SK-N-SH treated with all-trans-retinoic acid at 6 μM for 48 hours (cell line): ENCODE measurements around the gene ME2.
A peak's percentile ranks its signal among the peaks of the same experiment; 100 is the strongest.
"Not testable (repeated sequence)": the region's sequence is repeated elsewhere in the genome, so short reads cannot be mapped to it uniquely, and the experiment has no call there.

Experiments
- ATAC-seq: fragments of 200-7000 bp; cut with Tn5 transposase; 3 replicates; pipeline ENCODE4 v1.9.1; 2020; ENCODE audit warnings: mild to moderate bottlenecking, moderate library complexity
- ARNTL ChIP-seq: fragments of 450-650 bp; formaldehyde crosslinking; IDR thresholded peaks from 2 replicates; pipeline ENCODE4 v1.5.0; 2020; ENCODE audit warnings: low read depth, mild to moderate bottlenecking, moderate library complexity, borderline replicate concordance
- BACH2 ChIP-seq: fragments of 250-450 bp; sonication (Bioruptor Pico); IDR thresholded peaks from 2 replicates; pipeline ENCODE4 v1.9.0; 2021; ENCODE audit warnings: mild to moderate bottlenecking, borderline replicate concordance
- CSDC2 ChIP-seq: fragments of 250-450 bp; sonication (Bioruptor Pico); IDR thresholded peaks from 2 replicates; pipeline ENCODE4 v1.5.0; 2020; ENCODE audit warnings: mild to moderate bottlenecking, moderate library complexity
- GLIS3 ChIP-seq: fragments of 250-450 bp; sonication (Bioruptor Pico); IDR thresholded peaks from 2 replicates; pipeline ENCODE4 v1.5.0; 2020; ENCODE audit warnings: mild to moderate bottlenecking, moderate library complexity
- ISL1 ChIP-seq: fragments of 250-450 bp; sonication (Bioruptor Pico); IDR thresholded peaks from 2 replicates; pipeline ENCODE4 v2.1.2; 2022; ENCODE audit warnings: mild to moderate bottlenecking, moderate library complexity
- OSR1 ChIP-seq: fragments of 250-450 bp; sonication (Bioruptor Pico); IDR thresholded peaks from 2 replicates; pipeline ENCODE4 v1.8.0; 2022; ENCODE audit warnings: moderate library complexity, mild to moderate bottlenecking, inconsistent platforms
- PPARA ChIP-seq: fragments of 250-450 bp; sonication (Bioruptor Pico); IDR thresholded peaks from 2 replicates; pipeline ENCODE4 v1.5.0; 2020; ENCODE audit warnings: mild to moderate bottlenecking, borderline replicate concordance
- RARB ChIP-seq: fragments of 250-450 bp; sonication (Bioruptor Pico); IDR thresholded peaks from 2 replicates; pipeline ENCODE4 v1.8.0; 2021; ENCODE audit warnings: mild to moderate bottlenecking, moderate library complexity
- SNAI2 ChIP-seq: fragments of 250-450 bp; sonication (Bioruptor Pico); IDR thresholded peaks from 2 replicates; pipeline ENCODE4 v1.5.0; 2020; ENCODE audit warnings: mild to moderate bottlenecking, moderate library complexity
- TCF4 ChIP-seq: fragments of 250-450 bp; sonication (Bioruptor Pico); IDR thresholded peaks from 2 replicates; pipeline ENCODE4 v1.8.0; 2021; ENCODE audit warnings: mild to moderate bottlenecking, moderate library complexity, borderline replicate concordance
- TOX ChIP-seq: fragments of 250-450 bp; sonication (Bioruptor Pico); IDR thresholded peaks from 2 replicates; pipeline ENCODE4 v1.8.0; 2021; ENCODE audit warnings: mild to moderate bottlenecking, moderate library complexity, borderline replicate concordance
- ZC3H10 ChIP-seq: fragments of 250-450 bp; sonication (Bioruptor Pico); IDR thresholded peaks from 2 replicates; pipeline ENCODE4 v1.5.1; 2021; ENCODE audit warnings: mild to moderate bottlenecking, moderate library complexity
- ZFP3 ChIP-seq: fragments of 250-450 bp; sonication (Bioruptor Pico); IDR thresholded peaks from 2 replicates; pipeline ENCODE4 v1.5.0; 2020; ENCODE audit warnings: mild to moderate bottlenecking, moderate library complexity
- ZFP30 ChIP-seq: fragments of 450-650 bp; formaldehyde crosslinking; IDR thresholded peaks from 2 replicates; pipeline ENCODE4 v1.5.0; 2022; ENCODE audit warnings: mild to moderate bottlenecking, moderate library complexity
- ZNF565 ChIP-seq: fragments of 450-650 bp; formaldehyde crosslinking; conservative IDR thresholded peaks from 2 replicates; pipeline ENCODE4 v1.5.0; 2020; ENCODE audit warnings: low read depth, mild to moderate bottlenecking, moderate library complexity
- ZNF70 ChIP-seq: fragments of 450-650 bp; formaldehyde crosslinking; IDR thresholded peaks from 2 replicates; pipeline ENCODE4 v1.5.0; 2020; ENCODE audit warnings: mild to moderate bottlenecking, moderate library complexity
- ZNF8 ChIP-seq: fragments of 450-650 bp; formaldehyde crosslinking; IDR thresholded peaks from 2 replicates; pipeline ENCODE4 v1.5.0; 2020; ENCODE audit warnings: mild to moderate bottlenecking, moderate library complexity
- TF ChIP-seq, protein P1 (sequence below): fragments of 250-450 bp; sonication (Bioruptor Pico); IDR thresholded peaks from 2 replicates; pipeline ENCODE4 v1.5.1; 2020; ENCODE audit warnings: low read depth, mild to moderate bottlenecking, moderate library complexity
- TF ChIP-seq, protein P2 (sequence below): fragments of 250-450 bp; sonication (Bioruptor Pico); IDR thresholded peaks from 2 replicates; pipeline ENCODE4 v1.8.0; 2021; ENCODE audit warnings: low read depth, mild to moderate bottlenecking, moderate library complexity, borderline replicate concordance
- TF ChIP-seq, protein P3 (sequence below): fragments of 250-450 bp; sonication (Bioruptor Pico); IDR thresholded peaks from 2 replicates; pipeline ENCODE4 v1.8.0; 2020; ENCODE audit warnings: mild to moderate bottlenecking, moderate library complexity, borderline replicate concordance
- TF ChIP-seq, protein P4 (sequence below): fragments of 250-450 bp; sonication (Bioruptor Pico); IDR thresholded peaks from 2 replicates; pipeline ENCODE4 v1.5.0; 2020; ENCODE audit warnings: mild to moderate bottlenecking, moderate library complexity

The ME2 gene

DNA sequence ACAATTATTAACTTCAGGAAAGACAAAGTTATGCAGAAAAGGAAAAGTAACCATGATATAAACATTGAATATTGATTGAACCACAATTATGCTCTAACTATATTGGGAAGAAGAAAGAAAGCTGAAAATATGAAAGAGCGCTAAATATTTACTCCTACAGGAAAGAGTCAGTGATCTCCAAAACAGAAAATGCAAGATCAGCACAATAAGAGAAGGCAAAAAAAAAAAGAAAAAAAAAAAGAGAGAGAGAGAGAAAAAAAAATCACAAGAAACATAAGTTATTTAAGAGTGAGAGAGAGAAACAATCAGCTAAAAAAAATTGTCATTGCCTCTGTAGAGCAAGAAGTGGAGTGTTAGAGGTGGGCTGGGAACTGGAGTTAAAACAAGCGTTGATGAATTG lies 60.0 kb downstream of the ME2 start:
- no peak for ATAC-seq
- TF ChIP-seq GLIS3 (CRISPR knock-in tag) (no peak), ARNTL (CRISPR knock-in tag) (no peak), ZC3H10 (CRISPR knock-in tag) (no peak), ZNF70 (CRISPR knock-in tag) (no peak), CSDC2 (CRISPR knock-in tag) (no peak), OSR1 (CRISPR knock-in tag) (no peak), PPARA (CRISPR knock-in tag) (no peak), ZFP3 (no peak), ISL1 (CRISPR knock-in tag) (no peak), BACH2 (CRISPR knock-in tag) (no peak), RARB (CRISPR knock-in tag) (no peak), ZNF565 (no peak)
- TF ChIP-seq, protein P1, sequence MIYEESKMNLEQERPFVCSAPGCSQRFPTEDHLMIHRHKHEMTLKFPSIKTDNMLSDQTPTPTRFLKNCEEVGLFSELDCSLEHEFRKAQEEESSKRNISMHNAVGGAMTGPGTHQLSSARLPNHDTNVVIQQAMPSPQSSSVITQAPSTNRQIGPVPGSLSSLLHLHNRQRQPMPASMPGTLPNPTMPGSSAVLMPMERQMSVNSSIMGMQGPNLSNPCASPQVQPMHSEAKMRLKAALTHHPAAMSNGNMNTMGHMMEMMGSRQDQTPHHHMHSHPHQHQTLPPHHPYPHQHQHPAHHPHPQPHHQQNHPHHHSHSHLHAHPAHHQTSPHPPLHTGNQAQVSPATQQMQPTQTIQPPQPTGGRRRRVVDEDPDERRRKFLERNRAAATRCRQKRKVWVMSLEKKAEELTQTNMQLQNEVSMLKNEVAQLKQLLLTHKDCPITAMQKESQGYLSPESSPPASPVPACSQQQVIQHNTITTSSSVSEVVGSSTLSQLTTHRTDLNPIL (CRISPR knock-in tag): no peak

DNA sequence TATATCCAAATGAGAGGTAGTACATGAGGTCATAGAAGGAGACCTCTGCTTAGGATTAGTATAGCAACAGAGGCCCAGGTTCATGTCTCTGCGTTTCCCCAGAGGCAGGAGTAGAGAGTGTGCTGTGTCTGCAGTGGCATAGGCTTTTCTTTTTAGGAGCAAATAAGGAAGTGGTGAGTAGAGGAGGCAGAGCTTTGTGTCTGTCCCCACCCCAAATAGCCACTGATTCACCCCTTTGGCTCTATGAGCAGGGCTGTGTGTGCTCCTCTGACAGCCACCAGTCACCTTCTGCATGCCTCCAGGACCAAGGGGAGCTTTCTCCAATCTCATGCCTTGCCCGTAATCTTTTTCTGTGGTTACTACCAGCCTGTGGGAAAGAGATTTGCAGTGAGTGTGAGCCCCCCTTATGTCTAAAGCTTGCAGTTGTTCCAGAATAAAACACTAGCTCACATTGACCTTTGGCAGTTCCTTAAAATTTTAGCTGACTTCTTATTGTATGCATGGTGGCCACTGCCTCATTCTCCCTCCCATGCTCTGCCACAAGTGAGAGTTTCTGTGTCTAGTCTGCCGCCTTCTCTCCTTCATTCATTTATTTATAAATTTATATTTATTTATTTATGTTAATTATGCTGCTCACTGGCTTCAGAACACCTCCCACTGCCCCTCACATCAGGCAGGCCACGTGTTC lies 65.5 kb downstream of the ME2 start:
- no peak for ATAC-seq
- TF ChIP-seq TCF4 (no peak), CSDC2 (CRISPR knock-in tag) (no peak)
- TF ChIP-seq, protein P1 (CRISPR knock-in tag): no peak

DNA sequence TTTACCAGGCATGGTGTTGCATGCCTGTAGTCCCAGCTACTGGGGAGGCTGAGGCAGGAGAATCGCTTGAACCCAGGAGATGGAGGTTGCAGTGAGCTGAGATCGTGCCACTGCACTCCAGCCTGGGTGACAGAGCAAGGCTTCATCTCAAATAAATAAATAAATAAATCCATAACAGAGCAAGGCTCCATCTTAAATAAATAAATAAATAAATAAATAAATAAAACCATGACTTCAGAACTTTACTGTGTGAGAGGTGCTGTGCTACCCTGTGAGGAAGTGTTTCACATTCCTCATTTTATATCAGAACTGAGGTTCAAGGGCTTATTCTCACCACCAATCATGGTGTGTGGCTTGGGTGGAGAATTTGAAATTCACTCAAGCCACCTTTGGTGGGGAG lies 67.0 kb downstream of the ME2 start:
- ATAC-seq: not testable (repeated sequence)

DNA sequence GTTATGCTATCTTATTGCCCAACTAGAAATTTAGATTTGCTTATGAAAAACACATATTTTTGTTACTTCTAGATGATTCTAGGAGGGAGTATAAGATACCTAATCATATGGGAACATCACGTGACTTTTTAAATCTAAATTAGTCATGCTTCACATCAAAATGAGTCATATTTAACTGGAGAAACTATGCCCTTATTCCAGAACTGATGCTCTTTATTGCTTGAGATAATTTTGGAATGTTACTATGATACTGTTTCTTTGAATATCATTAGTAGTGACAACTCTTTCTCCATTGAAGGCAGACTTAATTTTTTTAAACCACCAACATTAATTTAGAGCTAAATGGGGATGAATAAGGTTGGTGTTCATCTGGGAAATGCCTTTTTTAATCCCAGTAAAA lies 69.0 kb downstream of the ME2 start:
- TF ChIP-seq TOX (CRISPR knock-in tag) (no peak), ZC3H10 (CRISPR knock-in tag) (0 out of 2 replicates have a peak, but pooled peaks have one; percentile 38)
- TF ChIP-seq, protein P1 (CRISPR knock-in tag): 0 out of 2 replicates have a peak, but pooled peaks have one; percentile 36
- ATAC-seq: peak; percentile 51

DNA sequence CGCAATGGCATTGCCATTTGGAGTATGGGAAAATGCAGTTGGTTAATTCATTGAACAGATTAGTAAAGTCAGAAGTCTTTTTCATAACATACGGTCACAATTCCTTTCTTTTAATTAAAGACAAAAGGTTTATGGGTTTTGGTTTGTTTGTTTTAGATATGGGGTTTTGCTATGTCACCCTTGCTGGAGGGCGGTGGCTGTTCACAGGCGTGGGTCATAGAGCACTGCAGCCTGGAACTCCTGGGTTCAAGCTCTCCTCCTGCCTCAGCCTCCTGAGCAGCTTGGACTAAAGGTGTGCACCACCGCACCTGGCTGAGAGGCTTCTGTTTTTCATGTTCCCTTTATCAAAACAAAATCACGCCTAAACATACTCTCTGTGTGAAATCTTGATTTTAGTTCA lies 70.3 kb downstream of the ME2 start:
- no peak for TF ChIP-seq GLIS3 (CRISPR knock-in tag)
- no peak for TF ChIP-seq ZNF8
- TF ChIP-seq, protein P2, sequence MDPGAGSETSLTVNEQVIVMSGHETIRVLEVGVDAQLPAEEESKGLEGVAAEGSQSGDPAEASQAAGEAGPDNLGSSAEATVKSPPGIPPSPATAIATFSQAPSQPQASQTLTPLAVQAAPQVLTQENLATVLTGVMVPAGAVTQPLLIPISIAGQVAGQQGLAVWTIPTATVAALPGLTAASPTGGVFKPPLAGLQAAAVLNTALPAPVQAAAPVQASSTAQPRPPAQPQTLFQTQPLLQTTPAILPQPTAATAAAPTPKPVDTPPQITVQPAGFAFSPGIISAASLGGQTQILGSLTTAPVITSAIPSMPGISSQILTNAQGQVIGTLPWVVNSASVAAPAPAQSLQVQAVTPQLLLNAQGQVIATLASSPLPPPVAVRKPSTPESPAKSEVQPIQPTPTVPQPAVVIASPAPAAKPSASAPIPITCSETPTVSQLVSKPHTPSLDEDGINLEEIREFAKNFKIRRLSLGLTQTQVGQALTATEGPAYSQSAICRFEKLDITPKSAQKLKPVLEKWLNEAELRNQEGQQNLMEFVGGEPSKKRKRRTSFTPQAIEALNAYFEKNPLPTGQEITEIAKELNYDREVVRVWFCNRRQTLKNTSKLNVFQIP (CRISPR knock-in tag): no peak
- no peak for TF ChIP-seq PPARA (CRISPR knock-in tag)
- TF ChIP-seq ARNTL (CRISPR knock-in tag): no peak
- TF ChIP-seq BACH2 (CRISPR knock-in tag): no peak
- TF ChIP-seq, protein P1 (CRISPR knock-in tag): no peak
- TF ChIP-seq ZFP30 (CRISPR knock-in tag): no peak
- TF ChIP-seq SNAI2 (CRISPR knock-in tag): no peak
- no peak for TF ChIP-seq ISL1 (CRISPR knock-in tag)
- no peak for TF ChIP-seq RARB (CRISPR knock-in tag)
- TF ChIP-seq, protein P3, sequence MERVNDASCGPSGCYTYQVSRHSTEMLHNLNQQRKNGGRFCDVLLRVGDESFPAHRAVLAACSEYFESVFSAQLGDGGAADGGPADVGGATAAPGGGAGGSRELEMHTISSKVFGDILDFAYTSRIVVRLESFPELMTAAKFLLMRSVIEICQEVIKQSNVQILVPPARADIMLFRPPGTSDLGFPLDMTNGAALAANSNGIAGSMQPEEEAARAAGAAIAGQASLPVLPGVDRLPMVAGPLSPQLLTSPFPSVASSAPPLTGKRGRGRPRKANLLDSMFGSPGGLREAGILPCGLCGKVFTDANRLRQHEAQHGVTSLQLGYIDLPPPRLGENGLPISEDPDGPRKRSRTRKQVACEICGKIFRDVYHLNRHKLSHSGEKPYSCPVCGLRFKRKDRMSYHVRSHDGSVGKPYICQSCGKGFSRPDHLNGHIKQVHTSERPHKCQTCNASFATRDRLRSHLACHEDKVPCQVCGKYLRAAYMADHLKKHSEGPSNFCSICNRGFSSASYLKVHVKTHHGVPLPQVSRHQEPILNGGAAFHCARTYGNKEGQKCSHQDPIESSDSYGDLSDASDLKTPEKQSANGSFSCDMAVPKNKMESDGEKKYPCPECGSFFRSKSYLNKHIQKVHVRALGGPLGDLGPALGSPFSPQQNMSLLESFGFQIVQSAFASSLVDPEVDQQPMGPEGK: no peak
- TF ChIP-seq, protein P4, sequence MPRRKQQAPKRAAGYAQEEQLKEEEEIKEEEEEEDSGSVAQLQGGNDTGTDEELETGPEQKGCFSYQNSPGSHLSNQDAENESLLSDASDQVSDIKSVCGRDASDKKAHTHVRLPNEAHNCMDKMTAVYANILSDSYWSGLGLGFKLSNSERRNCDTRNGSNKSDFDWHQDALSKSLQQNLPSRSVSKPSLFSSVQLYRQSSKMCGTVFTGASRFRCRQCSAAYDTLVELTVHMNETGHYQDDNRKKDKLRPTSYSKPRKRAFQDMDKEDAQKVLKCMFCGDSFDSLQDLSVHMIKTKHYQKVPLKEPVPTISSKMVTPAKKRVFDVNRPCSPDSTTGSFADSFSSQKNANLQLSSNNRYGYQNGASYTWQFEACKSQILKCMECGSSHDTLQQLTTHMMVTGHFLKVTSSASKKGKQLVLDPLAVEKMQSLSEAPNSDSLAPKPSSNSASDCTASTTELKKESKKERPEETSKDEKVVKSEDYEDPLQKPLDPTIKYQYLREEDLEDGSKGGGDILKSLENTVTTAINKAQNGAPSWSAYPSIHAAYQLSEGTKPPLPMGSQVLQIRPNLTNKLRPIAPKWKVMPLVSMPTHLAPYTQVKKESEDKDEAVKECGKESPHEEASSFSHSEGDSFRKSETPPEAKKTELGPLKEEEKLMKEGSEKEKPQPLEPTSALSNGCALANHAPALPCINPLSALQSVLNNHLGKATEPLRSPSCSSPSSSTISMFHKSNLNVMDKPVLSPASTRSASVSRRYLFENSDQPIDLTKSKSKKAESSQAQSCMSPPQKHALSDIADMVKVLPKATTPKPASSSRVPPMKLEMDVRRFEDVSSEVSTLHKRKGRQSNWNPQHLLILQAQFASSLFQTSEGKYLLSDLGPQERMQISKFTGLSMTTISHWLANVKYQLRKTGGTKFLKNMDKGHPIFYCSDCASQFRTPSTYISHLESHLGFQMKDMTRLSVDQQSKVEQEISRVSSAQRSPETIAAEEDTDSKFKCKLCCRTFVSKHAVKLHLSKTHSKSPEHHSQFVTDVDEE (CRISPR knock-in tag): no peak
- TF ChIP-seq TOX (CRISPR knock-in tag): no peak
- no peak for TF ChIP-seq CSDC2 (CRISPR knock-in tag)
- ATAC-seq: no peak
